NCI-H128 (cell line): ENCODE data around the gene POLR2E.

Experiments used
- DNase-seq: peaks from one replicate; lab custom pipeline; 2025; ENCODE audit not compliant: unreplicated experiment; lab: John Stamatoyannopoulos, UW

POLR2E gene

GRCh38 chr19:1051791-1052190 is 43.4 kb downstream of the POLR2E start:
- no peak for DNase-seq

GRCh38 chr19:1050989-1051788 is 44.0 kb downstream of the POLR2E start:
- no peak for DNase-seq

- DNase-seq, result no peak
Measured at GRCh38 chr19:1049800-1050199, 45.4 kb downstream of the POLR2E start.

- DNase-seq, result no peak
Measured at GRCh38 chr19:1049106-1049505, 46.1 kb downstream of the POLR2E start.

- no peak for DNase-seq
Measured at GRCh38 chr19:1047696-1048147, 47.5 kb downstream of the POLR2E start.

- no peak for DNase-seq
Measured at GRCh38 chr19:1046836-1047695, 48.1 kb downstream of the POLR2E start.

GRCh38 chr19:1046117-1046626 is 49.0 kb downstream of the POLR2E start:
- no peak for DNase-seq

- no peak for DNase-seq
Measured at GRCh38 chr19:1045247-1045603, 50.0 kb downstream of the POLR2E start.

GRCh38 chr19:1042689-1043511 is 52.3 kb downstream of the POLR2E start:
- no peak for DNase-seq

GRCh38 chr19:1041835-1042685 is 53.1 kb downstream of the POLR2E start:
- no peak for DNase-seq

- DNase-seq, result no peak
Measured at GRCh38 chr19:1041272-1041834, 53.8 kb downstream of the POLR2E start.

GRCh38 chr19:1040476-1041271 is 54.5 kb downstream of the POLR2E start:
- peak; percentile 66 for DNase-seq

- DNase-seq, result peak; percentile 96
Measured at GRCh38 chr19:1039646-1040475, 55.3 kb downstream of the POLR2E start, which contains the start of gene ABCA7. ABCA7 (plus strand) TSS chr19:1040107; CDS start chr19:1041362, 1,255 bp downstream.

- no peak for DNase-seq
Measured at GRCh38 chr19:1038978-1039645, 56.1 kb downstream of the POLR2E start.

GRCh38 chr19:1037621-1038064 is 57.5 kb downstream of the POLR2E start:
- no peak for DNase-seq
